OCI-LY7 (cell line): ENCODE results near the gene MDFIC. TPM values are rescaled to one million over a fixed set of nuclear protein-coding genes. Genes with fewer than 3 reads are reported as not detected.

Experiments
- BruUV-seq: library from RNA; stranded (reverse); fragments of 400-500 nt; replicated peaks from 2 replicates; lab custom pipeline; 2021; lab: Mats Ljungman, UMichigan
- CTCF ChIA-PET: fragments of 300-600 bp; sonication (Branson Sonifier 250); formaldehyde crosslinking; loops from one replicate; lab custom pipeline; 2022; ENCODE audit warnings: antibody characterized with exemption; ENCODE audit not compliant: unreplicated experiment; lab: Charles Lee
- POLR2A ChIA-PET: fragments of 300-600 bp; sonication (Branson Sonifier 250); formaldehyde crosslinking; loops from one replicate; lab custom pipeline; 2022; ENCODE audit warnings: antibody characterized with exemption; lab: Charles Lee
- DNase-seq: peaks from one replicate; pipeline ENCODE4 v3.0.0-alpha.2; 2015; ENCODE audit warnings: low spot score
- H2AFZ ChIP-seq: fragments of 200-600 bp; sonication (generic), shearing (Covaris generic); 2 replicates; pipeline ENCODE4 v1.6.1; 2014; ENCODE audit warnings: mild to moderate bottlenecking, antibody characterized with exemption, low read length, moderate library complexity
- H3K27ac ChIP-seq: fragments of 200-600 bp; sonication (generic); 2 replicates; pipeline ENCODE4 v1.5.1; 2014; ENCODE audit warnings: mixed run types, low read depth, mild to moderate bottlenecking, moderate library complexity, low read length, inconsistent platforms; ENCODE audit not compliant: poor library complexity, severe bottlenecking
- H3K36me3 ChIP-seq: fragments of 200-600 bp; sonication (generic); 2 replicates; pipeline ENCODE4 v1.6.1; 2014; ENCODE audit warnings: mild to moderate bottlenecking, antibody characterized with exemption, low read length, moderate library complexity, mixed read lengths; ENCODE audit not compliant: insufficient read depth
- H3K4me1 ChIP-seq: fragments of 200-600 bp; sonication (generic); 2 replicates; pipeline ENCODE4 v1.5.1; 2014; ENCODE audit warnings: mild to moderate bottlenecking, low read length; ENCODE audit not compliant: insufficient read depth, poor library complexity, severe bottlenecking
- H3K4me2 ChIP-seq: fragments of 200-600 bp; sonication (generic); 2 replicates; pipeline ENCODE4 v1.6.1; 2014; ENCODE audit warnings: mild to moderate bottlenecking, low read length
- H3K4me3 ChIP-seq: fragments of 200-600 bp; sonication (generic); 2 replicates; pipeline ENCODE4 v1.5.1; 2014; ENCODE audit warnings: mild to moderate bottlenecking, low read depth, low read length; ENCODE audit not compliant: poor library complexity, severe bottlenecking
- H3K79me2 ChIP-seq: fragments of 200-600 bp; sonication (generic); 2 replicates; pipeline ENCODE4 v1.6.1; 2016; ENCODE audit warnings: low read depth, mild to moderate bottlenecking, low read length, moderate library complexity, mixed read lengths; ENCODE audit not compliant: insufficient read depth
- H3K9me2 ChIP-seq: fragments of 200-600 bp; sonication (generic); 2 replicates; pipeline ENCODE4 v1.6.1; 2016; ENCODE audit warnings: mild to moderate bottlenecking, low read length, mixed read lengths; ENCODE audit not compliant: insufficient read depth
- H3K9me3 ChIP-seq: fragments of 200-600 bp; sonication (generic); 2 replicates; pipeline ENCODE4 v1.6.1; 2014; ENCODE audit warnings: mild to moderate bottlenecking, mixed run types, low read length, mixed read lengths
- H4K20me1 ChIP-seq: fragments of 200-600 bp; sonication (generic); 2 replicates; pipeline ENCODE4 v1.6.1; 2014; ENCODE audit warnings: mild to moderate bottlenecking, antibody characterized with exemption, low read length, moderate library complexity, mixed read lengths; ENCODE audit not compliant: insufficient read depth
- CTCF ChIP-seq: fragments of 200-600 bp; sonication (generic); conservative IDR thresholded peaks from 2 replicates; pipeline ENCODE4 v1.5.1; 2014; ENCODE audit warnings: mild to moderate bottlenecking, antibody characterized with exemption, low read length, moderate library complexity, mixed read lengths
- EZH2phosphoT487 ChIP-seq: fragments of 200-600 bp; sonication (generic); IDR thresholded peaks from 2 replicates; pipeline ENCODE4 v1.6.1; 2018; ENCODE audit warnings: low read depth, borderline replicate concordance, mild to moderate bottlenecking, mixed run types, antibody characterized with exemption, low read length, moderate library complexity, mixed read lengths
- intact Hi-C: fragments of 100-400 bp; cut with micrococcal nuclease; formaldehyde crosslinking; loops from one replicate; pipeline ENCODE4 v1.10.0; 2022; ENCODE audit not compliant: unreplicated experiment
- total RNA-seq, 2 experiments: library from RNA; depleted of rRNA in 1 of 2; stranded (reverse); fragments of >200 nt in 1 of 2; shearing (Covaris generic) in 1 of 2; gene quantifications; 2 replicates each; pipeline ENCODE4 v1.2.3, GENCODE V29; 2014 to 2022

The MDFIC gene
- total RNA-seq, 2 experiments from 2014 or later, result not detected

- Histone ChIP-seq H3K9me2 (no peaks in the 10 kb centered on the region), H3K36me3 (no peaks in the 10 kb centered on the region), H3K4me1 (no peaks in the 10 kb centered on the region), H3K4me2 (no peak overlapping the region), H3K79me2 (no peaks in the 10 kb centered on the region), H3K27ac (no peak overlapping the region), H3K9me3 (no peaks in the 10 kb centered on the region), H3K4me3 (no peak overlapping the region), H4K20me1 (no peaks in the 10 kb centered on the region), H2AFZ (no peak overlapping the region)
- BruUV-seq, result no TSS peak
- POLR2A ChIA-PET, result interaction anchor here (0.5 to 0.8 kb wide), 2 partner anchors 11 to 187 kb away, joined by 3 to 4 read pairs; no protein-coding TSS in a partner anchor
- DNase-seq, result no peak
- CTCF ChIA-PET, result no interaction called here
- TF ChIP-seq EZH2phosphoT487 (no peak), CTCF (no peak)
- intact Hi-C loops, result no loop called here
These were observed 85.9 kb downstream of the MDFIC start for GRCh38 chr7:115007751-115008150.

DNA sequence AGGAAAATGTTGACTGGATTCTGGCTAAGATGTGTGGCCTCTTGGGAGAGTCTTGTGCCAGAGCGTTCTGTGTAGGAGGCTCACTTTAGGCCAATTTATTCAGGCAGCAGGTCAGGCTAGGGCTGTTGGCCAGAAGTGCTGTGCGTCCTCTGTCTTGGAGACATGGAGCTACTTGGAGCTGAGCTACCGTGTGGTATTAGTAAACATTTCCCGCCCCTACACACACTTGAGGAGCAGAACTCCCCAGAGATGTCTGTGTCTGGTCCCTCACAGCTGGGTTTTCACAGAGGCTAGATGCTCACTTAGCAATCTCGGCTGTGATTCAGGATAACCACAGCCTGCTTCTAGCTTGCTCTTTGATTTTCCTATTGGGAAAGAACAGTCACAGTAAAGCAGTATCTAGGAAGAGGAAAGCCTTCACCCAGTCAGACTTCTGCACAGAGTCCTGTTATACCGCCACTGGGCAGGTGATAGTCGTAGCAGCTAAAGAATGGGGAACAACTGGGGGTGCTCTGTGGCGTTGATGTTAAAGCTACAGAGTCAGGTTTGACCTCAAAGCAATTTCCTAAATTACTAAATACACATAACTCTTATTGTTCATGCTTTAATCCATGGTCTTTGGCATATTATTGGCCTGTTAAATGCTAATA, 86.7 kb downstream of the MDFIC start:
- intact Hi-C loops, result no loop called here
- ChIA-PET POLR2A (interaction anchor here (0.5 to 0.6 kb wide), 2 partner anchors 1280 to 1610 kb away, joined by 3 to 6 read pairs; no protein-coding TSS in a partner anchor), CTCF (no interaction called here)
- no peak overlapping the region for H2AFZ ChIP-seq
- no peaks in the 10 kb centered on the region for H4K20me1 ChIP-seq
- H3K79me2 ChIP-seq, result no peaks in the 10 kb centered on the region
- no TSS peak for BruUV-seq
- H3K9me2 ChIP-seq, result no peaks in the 10 kb centered on the region
- H3K9me3 ChIP-seq, result no peaks in the 10 kb centered on the region
- H3K4me1 ChIP-seq, result no peaks in the 10 kb centered on the region
- no peak overlapping the region for H3K4me2 ChIP-seq
- H3K36me3 ChIP-seq, result no peaks in the 10 kb centered on the region
- no peak overlapping the region for H3K4me3 ChIP-seq
- no peak overlapping the region for H3K27ac ChIP-seq
- TF ChIP-seq CTCF (no peak), EZH2phosphoT487 (no peak)
- no peak for DNase-seq

GRCh38 chr7:115009139-115009538, 87.2 kb downstream of the MDFIC start:
- Histone ChIP-seq H3K36me3 (no peaks in the 10 kb centered on the region), H3K27ac (no peak overlapping the region), H3K9me2 (no peaks in the 10 kb centered on the region), H3K79me2 (no peaks in the 10 kb centered on the region), H3K9me3 (no peaks in the 10 kb centered on the region), H4K20me1 (no peaks in the 10 kb centered on the region), H3K4me2 (no peak overlapping the region), H3K4me3 (no peak overlapping the region), H2AFZ (no peak overlapping the region), H3K4me1 (no peaks in the 10 kb centered on the region)
- TF ChIP-seq CTCF (no peak), EZH2phosphoT487 (no peak)
- intact Hi-C loops, result no loop called here
- CTCF ChIA-PET, result no interaction called here
- no peak for DNase-seq
- no TSS peak for BruUV-seq
- POLR2A ChIA-PET, result interaction anchor here (0.6 kb wide), 1 partner anchor 1609 kb away, joined by 3 read pairs; no protein-coding TSS in a partner anchor
